AG20443 (cell line): Measurements from ENCODE around the gene FUCA2.
A peak's percentile ranks its signal among the peaks of the same experiment; 100 is the strongest.

Source experiments
- DNase-seq: peaks from one replicate; pipeline ENCODE4 v3.0.0; 2012; ENCODE audit warnings: low spot score, mixed read lengths

The FUCA2 gene, protein sequence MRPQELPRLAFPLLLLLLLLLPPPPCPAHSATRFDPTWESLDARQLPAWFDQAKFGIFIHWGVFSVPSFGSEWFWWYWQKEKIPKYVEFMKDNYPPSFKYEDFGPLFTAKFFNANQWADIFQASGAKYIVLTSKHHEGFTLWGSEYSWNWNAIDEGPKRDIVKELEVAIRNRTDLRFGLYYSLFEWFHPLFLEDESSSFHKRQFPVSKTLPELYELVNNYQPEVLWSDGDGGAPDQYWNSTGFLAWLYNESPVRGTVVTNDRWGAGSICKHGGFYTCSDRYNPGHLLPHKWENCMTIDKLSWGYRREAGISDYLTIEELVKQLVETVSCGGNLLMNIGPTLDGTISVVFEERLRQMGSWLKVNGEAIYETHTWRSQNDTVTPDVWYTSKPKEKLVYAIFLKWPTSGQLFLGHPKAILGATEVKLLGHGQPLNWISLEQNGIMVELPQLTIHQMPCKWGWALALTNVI

GRCh38 chr6:143510991-143511891 lies at the start of gene FUCA2:
Gene FUCA2, minus strand, starts transcription at chr6:143511720. Its CDS starts 86 bp downstream, at chr6:143511634.
- DNase-seq, result peak; percentile 95

DNA sequence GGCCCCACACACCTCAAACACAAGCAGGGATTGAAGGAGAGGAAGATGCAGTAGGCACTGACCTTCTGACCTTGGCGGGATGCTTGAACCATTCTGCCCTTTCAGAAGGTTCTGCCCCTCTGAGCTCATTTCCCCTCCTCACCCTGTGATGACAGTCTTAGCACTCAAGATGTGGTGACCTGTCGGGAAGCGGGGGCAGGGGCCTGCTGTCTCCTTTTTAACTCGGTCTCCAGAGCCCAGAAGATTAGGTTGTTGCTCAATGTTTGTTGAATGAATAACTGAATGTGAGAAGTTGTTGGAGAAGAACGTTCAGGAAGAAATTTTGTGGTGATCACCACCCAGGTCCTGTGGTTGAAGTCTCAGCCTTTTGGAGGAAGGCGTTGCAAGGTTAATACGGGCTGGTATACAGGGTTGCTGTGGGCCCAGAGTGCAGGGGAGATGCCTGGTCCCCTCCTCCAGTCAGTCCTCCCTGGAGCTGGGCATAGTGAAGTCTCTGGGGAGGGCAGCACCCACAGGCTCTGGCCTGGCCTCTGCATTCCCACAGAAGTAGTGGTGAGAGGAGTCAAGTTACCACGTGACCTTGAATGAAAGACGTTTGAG lies 49.7 kb upstream of the FUCA2 start:
- no peak for DNase-seq

DNA sequence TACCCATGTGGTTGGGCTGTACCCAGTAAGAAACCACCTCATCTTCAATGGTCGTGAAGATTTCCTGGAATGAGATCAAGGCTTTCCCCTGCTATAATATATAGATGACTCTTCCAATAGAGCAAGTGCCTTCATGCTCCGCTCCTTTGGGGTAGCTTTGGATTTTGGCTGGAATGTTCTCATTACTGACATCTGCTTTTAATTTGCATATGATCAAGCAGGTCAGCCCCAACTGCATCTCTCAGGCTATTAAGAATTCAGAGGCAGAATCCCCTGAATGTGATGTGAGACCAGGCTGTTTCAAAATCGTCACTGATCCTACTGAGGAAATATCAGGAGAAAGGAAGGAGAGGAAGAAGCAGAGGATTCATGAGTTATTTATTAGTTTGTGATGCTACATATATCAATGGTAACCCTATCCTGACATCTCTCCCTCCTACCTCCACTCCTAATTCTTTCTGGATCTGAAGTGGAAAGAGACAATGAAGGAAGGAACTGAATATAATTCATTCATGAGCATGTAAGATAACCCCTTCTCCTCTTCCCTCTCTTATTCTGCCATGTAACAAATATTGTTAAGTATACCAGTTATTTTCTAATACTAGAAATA lies 47.6 kb upstream of the FUCA2 start:
- no peak for DNase-seq

- peak; percentile 87 for DNase-seq
These were observed 45.0 kb upstream of the FUCA2 start for GRCh38 chr6:143556529-143556928.

DNA sequence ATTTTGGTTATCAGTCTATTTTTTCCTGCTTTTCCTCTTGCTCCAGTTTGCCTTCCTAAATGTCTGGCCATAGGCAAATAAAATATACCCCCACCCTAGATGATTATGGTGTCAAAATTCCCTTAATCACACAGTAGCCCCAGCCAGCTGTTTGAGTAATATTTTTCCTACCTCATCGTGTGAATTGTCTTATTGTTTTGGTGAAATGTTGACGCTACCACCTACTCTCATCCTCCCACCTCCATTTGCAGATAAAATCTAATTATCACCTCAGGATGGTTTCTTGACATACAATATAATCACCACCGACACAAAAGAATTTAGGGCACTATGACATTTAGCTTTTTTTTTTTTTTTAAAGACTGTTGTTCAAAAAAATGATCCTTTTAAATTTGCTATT lies 44.1 kb upstream of the FUCA2 start:
- DNase-seq, result no peak

- no peak for DNase-seq
These were observed 43.6 kb upstream of the FUCA2 start for GRCh38 chr6:143555071-143555492.

GRCh38 chr6:143553337-143553736 lies 41.8 kb upstream of the FUCA2 start:
- DNase-seq, result no peak

- no peak for DNase-seq
These were observed 38.4 kb upstream of the FUCA2 start for GRCh38 chr6:143549949-143550268.

GRCh38 chr6:143549221-143549948 lies 37.9 kb upstream of the FUCA2 start:
- no peak for DNase-seq

- DNase-seq, result no peak
These were observed 35.1 kb upstream of the FUCA2 start for GRCh38 chr6:143546599-143546998.

GRCh38 chr6:143545976-143546547 lies 34.5 kb upstream of the FUCA2 start:
- peak; percentile 17 for DNase-seq

GRCh38 chr6:143545165-143545564 lies 33.6 kb upstream of the FUCA2 start:
- DNase-seq, result no peak

- DNase-seq, result no peak
These were observed 32.6 kb upstream of the FUCA2 start for GRCh38 chr6:143544011-143544696.

- DNase-seq, result no peak
These were observed 31.9 kb upstream of the FUCA2 start for GRCh38 chr6:143543435-143543834.

DNA sequence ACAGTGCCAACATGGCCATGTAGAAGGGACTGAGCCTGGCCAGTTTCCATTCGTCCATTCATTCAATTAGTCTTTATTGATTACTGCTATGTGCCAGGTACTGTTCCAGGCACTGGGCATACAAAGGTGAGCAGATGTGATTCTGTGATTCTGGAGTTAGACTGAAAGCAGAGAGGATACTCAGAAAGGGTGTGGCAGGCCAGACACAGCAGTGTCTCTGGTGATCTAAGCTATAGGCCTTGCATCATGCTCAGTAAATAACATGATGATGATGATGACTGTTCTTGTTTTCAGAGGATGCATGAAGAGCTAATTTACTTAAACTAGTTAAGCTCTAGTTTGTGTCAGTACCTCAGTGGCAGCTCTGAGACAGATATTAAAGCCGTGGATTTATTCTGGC lies 31.4 kb upstream of the FUCA2 start:
- peak; percentile 31 for DNase-seq

DNA sequence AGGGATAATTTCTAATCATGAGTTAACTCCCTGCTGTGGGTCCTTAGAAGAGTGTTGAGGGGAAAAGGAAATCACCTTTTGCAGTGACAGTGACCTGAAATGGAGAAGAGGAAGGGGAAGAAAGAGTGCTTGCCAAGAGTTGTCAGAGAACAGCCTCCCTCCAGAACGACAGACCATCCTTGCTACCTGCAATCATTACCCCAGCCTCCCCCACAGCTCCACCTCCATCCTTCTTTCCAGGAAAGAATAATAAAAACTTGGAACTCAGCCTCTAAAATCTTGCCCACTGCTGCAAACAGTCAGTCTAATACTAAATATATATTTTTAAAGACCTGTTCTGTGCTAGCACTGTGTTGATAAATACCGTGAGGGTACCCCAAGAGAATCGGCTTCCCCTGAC lies 28.7 kb upstream of the FUCA2 start:
- DNase-seq, result no peak

GRCh38 chr6:143539734-143540133 lies 28.2 kb upstream of the FUCA2 start:
- DNase-seq, result no peak

GRCh38 chr6:143539106-143539505 lies 27.6 kb upstream of the FUCA2 start:
- no peak for DNase-seq

- DNase-seq, result no peak
These were observed 26.9 kb upstream of the FUCA2 start for GRCh38 chr6:143538374-143538773.

DNA sequence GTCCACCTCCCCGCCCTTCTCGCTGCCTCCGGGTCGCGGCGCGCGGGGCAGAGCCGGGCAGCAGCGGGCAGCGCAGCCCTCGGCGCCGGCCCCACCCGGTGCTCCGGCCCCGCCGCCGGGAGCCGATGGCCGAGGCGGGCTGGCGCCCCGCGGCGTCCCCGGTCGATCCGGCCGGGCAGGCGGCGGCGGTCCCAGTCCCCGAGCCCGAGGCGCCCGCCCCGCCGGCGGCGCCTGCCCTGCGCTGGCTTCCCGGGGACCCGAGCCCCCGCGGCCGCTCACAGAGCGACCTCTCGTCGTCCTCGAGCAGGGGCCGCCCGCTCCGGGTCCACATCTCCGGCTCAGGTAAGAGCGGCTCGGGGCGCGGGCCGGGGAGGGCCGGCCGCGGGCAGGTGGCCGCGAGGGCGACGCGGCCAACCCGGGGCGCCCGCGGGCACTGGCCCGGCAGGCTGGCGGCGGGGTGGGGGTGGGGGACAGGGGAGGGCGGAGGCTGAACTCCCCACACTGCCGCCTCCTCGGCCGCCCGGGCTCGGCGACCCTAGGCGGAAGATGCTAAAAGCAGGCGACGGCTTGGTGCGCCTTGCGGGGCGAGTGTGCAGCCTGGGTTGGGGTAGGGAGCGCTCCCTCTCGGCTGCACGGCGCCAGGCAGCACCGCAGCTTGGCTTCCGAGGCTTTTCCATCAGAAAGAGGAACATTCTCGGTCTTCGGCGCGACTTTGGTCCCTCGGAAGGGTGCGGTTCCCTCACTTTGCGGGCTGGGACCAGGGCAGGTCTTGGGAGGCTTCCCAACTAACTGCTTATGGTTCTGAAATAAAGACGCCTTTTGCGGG lies 25.6 kb upstream of the FUCA2 start:
- DNase-seq, result peak; percentile 81
